HepG2 (cell line): ENCODE data around the gene MLNR. TPM values are rescaled to one million over a fixed set of nuclear protein-coding genes. Genes with fewer than 3 reads are reported as not detected.

Experiments
- CEBPG ChIP-seq: IDR thresholded peaks from 2 replicates; pipeline ENCODE4 v1.6.1; 2016
- DNMT1 ChIP-seq: sonication (generic); formaldehyde crosslinking; IDR thresholded peaks from 2 replicates; pipeline ENCODE4 v1.5.1; 2020; ENCODE audit warnings: mild to moderate bottlenecking, missing genetic modification reagents
- FOXK1 ChIP-seq: sonication (generic); formaldehyde crosslinking; IDR thresholded peaks from 2 replicates; pipeline ENCODE4 v1.4.0; 2020; ENCODE audit warnings: low read depth, missing genetic modification reagents, borderline replicate concordance
- HDAC1 ChIP-seq: sonication (generic); formaldehyde crosslinking; IDR thresholded peaks from 2 replicates; pipeline ENCODE4 v1.5.1; 2020; ENCODE audit warnings: mild to moderate bottlenecking, missing genetic modification reagents
- MBD4 ChIP-seq: IDR thresholded peaks from 2 replicates; pipeline ENCODE4 v1.6.1; 2012; ENCODE audit warnings: low read length, inconsistent platforms, borderline replicate concordance
- MLLT10 ChIP-seq: sonication (generic); formaldehyde crosslinking; IDR thresholded peaks from 2 replicates; pipeline ENCODE4 v1.4.0; 2020; ENCODE audit warnings: missing genetic modification reagents
- NRL ChIP-seq: sonication (generic); formaldehyde crosslinking; IDR thresholded peaks from 2 replicates; pipeline ENCODE4 v1.5.0; 2020; ENCODE audit warnings: missing genetic modification reagents, mild to moderate bottlenecking, moderate library complexity, borderline replicate concordance
- ONECUT2 ChIP-seq: sonication (generic); formaldehyde crosslinking; IDR thresholded peaks from 2 replicates; pipeline ENCODE4 v1.4.0; 2020; ENCODE audit warnings: missing genetic modification reagents
- REXO4 ChIP-seq: sonication (generic); formaldehyde crosslinking; IDR thresholded peaks from 2 replicates; pipeline ENCODE4 v1.8.0; 2022; ENCODE audit warnings: missing genetic modification reagents, mild to moderate bottlenecking, borderline replicate concordance
- SP140L ChIP-seq: sonication (generic); formaldehyde crosslinking; IDR thresholded peaks from 2 replicates; pipeline ENCODE4 v1.4.0; 2020; ENCODE audit warnings: missing genetic modification reagents, borderline replicate concordance
- STAT5B ChIP-seq: sonication (generic); formaldehyde crosslinking; IDR thresholded peaks from 2 replicates; pipeline ENCODE4 v1.4.0; 2020; ENCODE audit warnings: missing genetic modification reagents
- TSC22D2 ChIP-seq: sonication (generic); formaldehyde crosslinking; IDR thresholded peaks from 2 replicates; pipeline ENCODE4 v1.5.1; 2020; ENCODE audit warnings: missing genetic modification reagents, mild to moderate bottlenecking, borderline replicate concordance
- WIZ ChIP-seq: sonication (generic); formaldehyde crosslinking; IDR thresholded peaks from 2 replicates; pipeline ENCODE4 v1.5.1; 2020; ENCODE audit warnings: mild to moderate bottlenecking, missing genetic modification reagents
- ZKSCAN8 ChIP-seq: IDR thresholded peaks from 2 replicates; pipeline ENCODE4 v1.6.1; 2016; ENCODE audit warnings: borderline replicate concordance, missing genetic modification reagents, missing compliant biosample characterization
- ZNF780A ChIP-seq: sonication (generic); formaldehyde crosslinking; IDR thresholded peaks from 2 replicates; pipeline ENCODE4 v1.8.0; 2022; ENCODE audit warnings: mild to moderate bottlenecking, missing genetic modification reagents, moderate library complexity
- ZNF816 ChIP-seq: sonication (generic); formaldehyde crosslinking; IDR thresholded peaks from 2 replicates; pipeline ENCODE4 v1.8.0; 2022; ENCODE audit warnings: missing genetic modification reagents, mild to moderate bottlenecking, borderline replicate concordance
- ZNF841 ChIP-seq: sonication (generic); formaldehyde crosslinking; IDR thresholded peaks from 2 replicates; pipeline ENCODE4 v1.8.1; 2023; ENCODE audit warnings: missing genetic modification reagents, borderline replicate concordance
- polyA plus RNA-seq, 8 experiments: library from polyadenylated mRNA; depleted of rRNA in 3 of 8; stranded (reverse) in 7 of 8; unstranded in 1 of 8; fragments of >200 nt; fragmentation: Illumina TruSeq in 4 of 8; extraction: Trizol in 4 of 8; gene quantifications; 2 replicates each; pipeline versions ENCODE4 v1.2.1 to v1.2.3, GENCODE V29; 2011 to 2016; ENCODE audit warnings: low read depth in 4 of 8, missing spikeins in 1 of 8, mixed read lengths in 1 of 8; ENCODE audit not compliant: insufficient read depth in 1 of 8
- total RNA-seq, 5 experiments: library from RNA; depleted of rRNA; stranded (reverse); fragments of >200 nt; fragmentation: Illumina TruSeq; extraction: Trizol; gene quantifications; 2 replicates each; pipeline ENCODE4 v1.2.3, GENCODE V29; 2016; ENCODE audit warnings: low read depth in 1 of 5
- TF ChIP-seq, protein P1 (sequence below): sonication (generic); formaldehyde crosslinking; IDR thresholded peaks from 2 replicates; pipeline ENCODE4 v1.4.0; 2020; ENCODE audit warnings: missing genetic modification reagents, borderline replicate concordance
- TF ChIP-seq, protein P2 (sequence below): sonication (generic); formaldehyde crosslinking; IDR thresholded peaks from 2 replicates; pipeline ENCODE4 v1.5.0; 2020; ENCODE audit warnings: mild to moderate bottlenecking, missing genetic modification reagents, moderate library complexity
- TF ChIP-seq, protein P3 (sequence below): IDR thresholded peaks from 2 replicates; pipeline ENCODE4 v1.6.1; 2012; ENCODE audit warnings: inconsistent platforms
- TF ChIP-seq, protein P4 (sequence below): sonication (generic); formaldehyde crosslinking; IDR thresholded peaks from 2 replicates; pipeline ENCODE4 v1.5.1; 2020; ENCODE audit warnings: mild to moderate bottlenecking, missing genetic modification reagents, moderate library complexity
- TF ChIP-seq, protein P5 (sequence below): sonication (generic); formaldehyde crosslinking; conservative IDR thresholded peaks from 2 replicates; pipeline ENCODE4 v1.4.0; 2020; ENCODE audit warnings: missing genetic modification reagents
- TF ChIP-seq, protein P6 (sequence below): sonication (generic); formaldehyde crosslinking; IDR thresholded peaks from 2 replicates; pipeline ENCODE4 v1.4.0; 2020; ENCODE audit warnings: missing genetic modification reagents

Gene MLNR
- total and polyA plus RNA-seq, 2 of the 13 experiments (the other 11 are each of a cell fraction or from before 2014, with no cell fraction given), result 0.46 TPM; not detected in 1

DNA sequence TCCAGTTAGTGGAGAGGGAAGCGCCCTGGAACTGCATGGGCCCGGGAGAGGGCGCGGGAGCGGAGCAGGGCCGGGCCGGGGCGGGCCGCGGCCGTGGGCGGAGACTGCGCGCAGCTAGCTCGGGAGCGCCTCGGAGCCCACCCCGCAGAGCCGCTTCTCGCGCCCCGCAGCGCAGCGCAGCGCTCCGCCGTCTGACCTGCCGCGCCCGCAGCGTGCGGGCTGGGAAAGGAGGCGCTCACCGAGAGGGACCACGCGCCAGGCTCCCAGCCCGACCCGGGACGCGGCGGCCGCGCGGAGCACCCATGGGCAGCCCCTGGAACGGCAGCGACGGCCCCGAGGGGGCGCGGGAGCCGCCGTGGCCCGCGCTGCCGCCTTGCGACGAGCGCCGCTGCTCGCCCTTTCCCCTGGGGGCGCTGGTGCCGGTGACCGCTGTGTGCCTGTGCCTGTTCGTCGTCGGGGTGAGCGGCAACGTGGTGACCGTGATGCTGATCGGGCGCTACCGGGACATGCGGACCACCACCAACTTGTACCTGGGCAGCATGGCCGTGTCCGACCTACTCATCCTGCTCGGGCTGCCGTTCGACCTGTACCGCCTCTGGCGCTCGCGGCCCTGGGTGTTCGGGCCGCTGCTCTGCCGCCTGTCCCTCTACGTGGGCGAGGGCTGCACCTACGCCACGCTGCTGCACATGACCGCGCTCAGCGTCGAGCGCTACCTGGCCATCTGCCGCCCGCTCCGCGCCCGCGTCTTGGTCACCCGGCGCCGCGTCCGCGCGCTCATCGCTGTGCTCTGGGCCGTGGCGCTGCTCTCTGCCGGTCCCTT is at the start of gene MLNR (continued):
- TF ChIP-seq, protein P1, sequence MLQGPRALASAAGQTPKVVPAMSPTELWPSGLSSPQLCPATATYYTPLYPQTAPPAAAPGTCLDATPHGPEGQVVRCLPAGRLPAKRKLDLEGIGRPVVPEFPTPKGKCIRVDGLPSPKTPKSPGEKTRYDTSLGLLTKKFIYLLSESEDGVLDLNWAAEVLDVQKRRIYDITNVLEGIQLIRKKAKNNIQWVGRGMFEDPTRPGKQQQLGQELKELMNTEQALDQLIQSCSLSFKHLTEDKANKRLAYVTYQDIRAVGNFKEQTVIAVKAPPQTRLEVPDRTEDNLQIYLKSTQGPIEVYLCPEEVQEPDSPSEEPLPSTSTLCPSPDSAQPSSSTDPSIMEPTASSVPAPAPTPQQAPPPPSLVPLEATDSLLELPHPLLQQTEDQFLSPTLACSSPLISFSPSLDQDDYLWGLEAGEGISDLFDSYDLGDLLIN (CRISPR knock-in tag), result 0 out of 2 replicates have a peak, but pooled peaks have one; percentile 61
- TF ChIP-seq STAT5B (no peak), WIZ (no peak), HDAC1 (CRISPR knock-in tag) (no peak), DNMT1 (CRISPR knock-in tag) (no peak), TSC22D2 (CRISPR knock-in tag) (no peak), ZNF816 (CRISPR knock-in tag) (no peak), ZNF780A (CRISPR knock-in tag) (no peak), FOXK1 (CRISPR knock-in tag) (no peak), NRL (no peak), ONECUT2 (CRISPR knock-in tag) (no peak), ZKSCAN8 (CRISPR knock-in tag) (no peak), REXO4 (CRISPR knock-in tag) (no peak), SP140L (CRISPR knock-in tag) (no peak), MBD4 (no peak), MLLT10 (no peak), CEBPG (CRISPR knock-in tag) (no peak), ZNF841 (CRISPR knock-in tag) (no peak)
- TF ChIP-seq, protein P2, sequence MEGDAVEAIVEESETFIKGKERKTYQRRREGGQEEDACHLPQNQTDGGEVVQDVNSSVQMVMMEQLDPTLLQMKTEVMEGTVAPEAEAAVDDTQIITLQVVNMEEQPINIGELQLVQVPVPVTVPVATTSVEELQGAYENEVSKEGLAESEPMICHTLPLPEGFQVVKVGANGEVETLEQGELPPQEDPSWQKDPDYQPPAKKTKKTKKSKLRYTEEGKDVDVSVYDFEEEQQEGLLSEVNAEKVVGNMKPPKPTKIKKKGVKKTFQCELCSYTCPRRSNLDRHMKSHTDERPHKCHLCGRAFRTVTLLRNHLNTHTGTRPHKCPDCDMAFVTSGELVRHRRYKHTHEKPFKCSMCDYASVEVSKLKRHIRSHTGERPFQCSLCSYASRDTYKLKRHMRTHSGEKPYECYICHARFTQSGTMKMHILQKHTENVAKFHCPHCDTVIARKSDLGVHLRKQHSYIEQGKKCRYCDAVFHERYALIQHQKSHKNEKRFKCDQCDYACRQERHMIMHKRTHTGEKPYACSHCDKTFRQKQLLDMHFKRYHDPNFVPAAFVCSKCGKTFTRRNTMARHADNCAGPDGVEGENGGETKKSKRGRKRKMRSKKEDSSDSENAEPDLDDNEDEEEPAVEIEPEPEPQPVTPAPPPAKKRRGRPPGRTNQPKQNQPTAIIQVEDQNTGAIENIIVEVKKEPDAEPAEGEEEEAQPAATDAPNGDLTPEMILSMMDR, result peak; percentile 64
- TF ChIP-seq, protein P3, sequence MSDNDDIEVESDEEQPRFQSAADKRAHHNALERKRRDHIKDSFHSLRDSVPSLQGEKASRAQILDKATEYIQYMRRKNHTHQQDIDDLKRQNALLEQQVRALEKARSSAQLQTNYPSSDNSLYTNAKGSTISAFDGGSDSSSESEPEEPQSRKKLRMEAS, result peak; percentile 85
- TF ChIP-seq, protein P4, sequence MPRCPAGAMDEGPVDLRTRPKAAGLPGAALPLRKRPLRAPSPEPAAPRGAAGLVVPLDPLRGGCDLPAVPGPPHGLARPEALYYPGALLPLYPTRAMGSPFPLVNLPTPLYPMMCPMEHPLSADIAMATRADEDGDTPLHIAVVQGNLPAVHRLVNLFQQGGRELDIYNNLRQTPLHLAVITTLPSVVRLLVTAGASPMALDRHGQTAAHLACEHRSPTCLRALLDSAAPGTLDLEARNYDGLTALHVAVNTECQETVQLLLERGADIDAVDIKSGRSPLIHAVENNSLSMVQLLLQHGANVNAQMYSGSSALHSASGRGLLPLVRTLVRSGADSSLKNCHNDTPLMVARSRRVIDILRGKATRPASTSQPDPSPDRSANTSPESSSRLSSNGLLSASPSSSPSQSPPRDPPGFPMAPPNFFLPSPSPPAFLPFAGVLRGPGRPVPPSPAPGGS, result no peak
- TF ChIP-seq, protein P5, sequence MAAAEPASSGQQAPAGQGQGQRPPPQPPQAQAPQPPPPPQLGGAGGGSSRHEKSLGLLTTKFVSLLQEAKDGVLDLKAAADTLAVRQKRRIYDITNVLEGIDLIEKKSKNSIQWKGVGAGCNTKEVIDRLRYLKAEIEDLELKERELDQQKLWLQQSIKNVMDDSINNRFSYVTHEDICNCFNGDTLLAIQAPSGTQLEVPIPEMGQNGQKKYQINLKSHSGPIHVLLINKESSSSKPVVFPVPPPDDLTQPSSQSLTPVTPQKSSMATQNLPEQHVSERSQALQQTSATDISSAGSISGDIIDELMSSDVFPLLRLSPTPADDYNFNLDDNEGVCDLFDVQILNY, result peak; percentile 11; the same call in 1 of the 2 replicates
- TF ChIP-seq, protein P6, sequence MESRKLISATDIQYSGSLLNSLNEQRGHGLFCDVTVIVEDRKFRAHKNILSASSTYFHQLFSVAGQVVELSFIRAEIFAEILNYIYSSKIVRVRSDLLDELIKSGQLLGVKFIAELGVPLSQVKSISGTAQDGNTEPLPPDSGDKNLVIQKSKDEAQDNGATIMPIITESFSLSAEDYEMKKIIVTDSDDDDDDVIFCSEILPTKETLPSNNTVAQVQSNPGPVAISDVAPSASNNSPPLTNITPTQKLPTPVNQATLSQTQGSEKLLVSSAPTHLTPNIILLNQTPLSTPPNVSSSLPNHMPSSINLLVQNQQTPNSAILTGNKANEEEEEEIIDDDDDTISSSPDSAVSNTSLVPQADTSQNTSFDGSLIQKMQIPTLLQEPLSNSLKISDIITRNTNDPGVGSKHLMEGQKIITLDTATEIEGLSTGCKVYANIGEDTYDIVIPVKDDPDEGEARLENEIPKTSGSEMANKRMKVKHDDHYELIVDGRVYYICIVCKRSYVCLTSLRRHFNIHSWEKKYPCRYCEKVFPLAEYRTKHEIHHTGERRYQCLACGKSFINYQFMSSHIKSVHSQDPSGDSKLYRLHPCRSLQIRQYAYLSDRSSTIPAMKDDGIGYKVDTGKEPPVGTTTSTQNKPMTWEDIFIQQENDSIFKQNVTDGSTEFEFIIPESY (CRISPR knock-in tag), result peak; percentile 89
